HG03060 (cell line): ENCODE data around the gene CCDC38.

Experiments used
- ATAC-seq: cut with Tn5 transposase; IDR thresholded peaks from one replicate; pipeline ENCODE4 v1.9.1; 2021; ENCODE audit warnings: low read depth, moderate number of reproducible peaks; ENCODE audit not compliant: unreplicated experiment

The CCDC38 gene

DNA sequence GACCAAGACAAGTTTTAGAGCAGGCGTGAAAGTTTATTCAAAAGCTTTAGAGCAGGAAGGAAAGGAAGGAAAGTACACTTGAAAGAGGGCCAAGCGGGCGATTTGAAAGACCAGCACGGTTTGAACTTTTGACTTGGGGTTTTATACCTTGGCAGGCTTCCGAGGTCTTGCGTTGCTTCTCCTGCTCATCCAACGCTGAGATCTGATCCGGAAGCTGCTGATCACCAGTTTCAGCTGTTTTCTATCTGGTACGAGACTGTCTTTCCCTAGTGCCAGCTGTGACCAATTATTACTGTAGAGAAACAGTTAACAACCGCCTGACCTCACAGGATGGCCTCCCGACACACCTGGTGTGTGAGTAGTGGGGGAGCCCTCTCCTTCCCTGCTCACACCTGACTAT lies 104.3 kb downstream of the CCDC38 start:
- no peak for ATAC-seq

DNA sequence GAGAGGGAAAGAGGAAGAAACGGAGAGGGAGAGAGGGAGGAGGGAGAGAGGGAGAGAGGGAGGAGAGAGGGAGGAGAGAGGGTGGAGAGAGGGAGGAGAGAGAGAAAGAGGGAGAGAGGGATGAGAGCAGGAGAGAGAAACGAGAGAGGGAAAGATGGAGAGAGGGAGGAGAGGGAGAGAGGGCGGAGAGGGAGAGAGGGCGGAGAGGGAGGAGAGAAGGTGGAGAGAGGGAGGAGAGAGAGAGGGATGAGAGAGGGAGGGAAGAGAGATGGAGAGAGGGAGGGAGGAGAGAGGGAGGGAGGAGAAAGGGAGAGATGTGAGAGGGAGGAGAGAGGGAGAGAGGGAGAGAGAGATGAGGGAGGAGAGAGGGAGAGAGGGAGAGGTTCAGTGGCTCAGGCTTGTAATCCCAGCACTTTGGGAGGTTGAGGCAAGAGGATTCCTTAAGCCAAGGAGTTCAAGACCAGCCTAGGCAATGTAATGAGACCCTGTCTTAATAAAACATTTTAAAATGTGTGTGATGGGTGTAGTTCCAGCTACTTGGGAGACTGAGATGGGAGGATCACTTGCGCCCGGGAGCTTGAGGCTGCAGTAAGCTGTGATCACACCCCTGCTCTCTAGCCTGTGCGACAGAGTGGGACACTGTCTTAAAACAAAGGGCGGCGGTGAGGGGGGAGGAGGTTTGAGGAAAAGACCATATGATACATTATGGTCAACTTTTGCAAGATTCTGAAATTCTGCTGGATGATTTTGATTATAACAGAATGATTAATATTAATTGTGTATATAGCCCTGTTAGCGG lies 105.0 kb downstream of the CCDC38 start:
- ATAC-seq: no peak

DNA sequence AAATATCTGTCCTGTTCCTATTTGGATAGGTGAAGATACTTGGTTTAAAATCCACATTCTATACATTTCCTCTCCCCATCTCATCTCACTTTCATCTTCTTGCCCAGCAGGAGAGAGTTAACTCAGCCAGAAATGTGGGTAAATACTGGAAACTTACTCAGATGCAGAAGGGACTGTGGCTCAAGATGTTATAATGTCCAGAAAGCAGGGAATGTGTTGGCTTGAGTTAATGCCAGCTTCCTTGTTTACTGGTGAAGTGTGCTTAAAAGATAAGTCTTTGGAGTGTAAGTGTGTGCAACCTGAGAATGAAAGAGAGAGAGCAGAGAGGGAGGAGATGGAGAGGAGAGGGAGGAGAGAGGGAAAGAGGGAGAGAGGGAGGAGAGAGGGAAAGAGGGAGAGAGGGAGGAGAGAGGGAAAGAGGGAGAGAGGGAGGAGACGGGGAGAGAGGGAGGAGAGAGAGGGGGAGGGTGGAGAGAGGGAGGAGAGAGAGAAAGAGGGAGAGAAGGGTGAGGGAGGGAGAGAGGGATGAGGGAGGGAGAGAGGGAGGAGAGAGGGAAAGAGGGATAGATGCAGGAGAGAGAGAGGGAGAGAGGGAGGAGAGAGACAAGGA lies 105.7 kb downstream of the CCDC38 start:
- no peak for ATAC-seq

GRCh38 chr12:95836185-95836609 lies 106.2 kb downstream of the CCDC38 start:
- no peak for ATAC-seq

DNA sequence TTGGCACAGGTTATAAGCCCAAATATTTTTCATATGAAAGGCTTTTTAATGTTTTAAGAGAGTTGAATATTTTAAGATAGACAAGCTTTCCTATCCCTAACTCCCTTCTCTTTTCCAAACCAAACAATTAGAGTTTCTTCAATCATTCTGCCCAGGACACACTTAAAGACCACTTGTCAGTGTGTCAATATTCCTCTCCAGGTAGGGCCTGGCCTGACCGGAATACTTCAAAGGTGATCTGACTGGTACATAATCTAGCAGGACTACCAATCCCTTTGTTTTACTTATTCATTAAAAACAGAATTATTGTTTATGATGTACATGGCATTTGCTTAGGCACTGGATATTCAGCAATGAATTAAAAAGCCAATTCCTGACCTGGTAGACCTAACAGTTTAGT lies 107.8 kb downstream of the CCDC38 start:
- no peak for ATAC-seq

- ATAC-seq: no peak
These were observed 111.9 kb downstream of the CCDC38 start for GRCh38 chr12:95830335-95831089.

- no peak for ATAC-seq
These were observed 113.0 kb downstream of the CCDC38 start for GRCh38 chr12:95829395-95829794.

DNA sequence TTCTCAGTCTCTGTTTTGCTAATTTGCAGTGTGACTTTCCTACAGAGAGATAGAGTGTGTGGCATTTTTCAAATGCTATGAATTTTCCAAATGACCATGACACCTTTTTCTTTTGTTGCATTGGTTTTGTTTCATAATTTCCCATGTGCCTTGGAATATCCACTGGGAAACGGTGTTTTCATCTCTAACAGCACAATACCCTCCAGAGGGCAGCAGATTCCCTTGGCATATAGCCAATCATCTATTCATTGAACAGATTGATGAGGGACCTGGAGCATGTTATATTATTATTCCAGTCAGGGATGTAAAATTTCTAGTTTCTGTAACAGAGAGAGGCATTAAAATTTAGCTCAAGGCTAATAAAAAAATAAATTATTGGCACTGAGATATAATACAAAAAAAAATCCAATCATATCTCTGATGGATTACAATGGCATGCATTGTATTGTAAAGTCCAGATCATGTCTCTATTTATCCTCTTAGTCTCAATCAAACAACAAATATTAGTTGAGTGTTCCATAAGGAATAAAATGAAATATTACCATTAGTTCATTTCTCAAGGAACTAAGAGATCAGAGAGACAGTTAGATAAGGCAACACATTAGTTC lies 122.2 kb downstream of the CCDC38 start:
- no peak for ATAC-seq
